Endothelial cell of umbilical vein (primary cell): ENCODE results near the gene HLA-B. TPM values are rescaled to one million over a fixed set of nuclear protein-coding genes. Genes with fewer than 3 reads are reported as not detected.
A peak's percentile ranks its signal among the peaks of the same experiment; 100 is the strongest.
"Not testable (repeated sequence)": the region's sequence is repeated elsewhere in the genome, so short reads cannot be mapped to it uniquely, and the experiment has no call there.

ENCODE experiments used
- BruUV-seq: library from RNA; stranded (reverse); fragments of 400-500 nt; replicated peaks from 2 replicates; lab custom pipeline; 2021; lab: Mats Ljungman, UMichigan
- CTCF ChIA-PET: fragments of 300-600, 350-600 bp; sonication (Branson Sonifier 250); formaldehyde crosslinking; loops from one replicate; lab custom pipeline; 2021; ENCODE audit warnings: antibody characterized with exemption, inconsistent platforms; lab: Charles Lee
- POLR2A ChIA-PET: fragments of 300-600, 350-600 bp; sonication (Branson Sonifier 250); formaldehyde crosslinking; loops from one replicate; lab custom pipeline; 2021; ENCODE audit warnings: antibody characterized with exemption, inconsistent platforms; lab: Charles Lee
- DNase-seq: peaks from one replicate; pipeline ENCODE4 v3.0.0-alpha.2; 2011; ENCODE audit warnings: low read depth, low spot score
- FAIRE-seq: peaks from 2 replicates; lab custom pipeline; 2011; peaks lifted over from hg19 to GRCh38; lab: Jason Lieb, UNC
- H2AFZ ChIP-seq: 2 replicates; pipeline ENCODE4 v1.6.0; 2012; ENCODE audit warnings: low read depth, low read length, control low read depth, inconsistent platforms
- H3K27ac ChIP-seq: 2 replicates; pipeline ENCODE4 v1.5.1; 2011; ENCODE audit warnings: low read depth, mild to moderate bottlenecking, control low read depth, low read length, moderate library complexity; ENCODE audit not compliant: insufficient read depth
- H3K27me3 ChIP-seq, 2 experiments: 2 replicates each; pipeline versions ENCODE4 v1.6.0 to v1.6.1; 2011; ENCODE audit warnings: low read length in 2 of 2, mixed read lengths in 1 of 2; ENCODE audit not compliant: control insufficient read depth in 2 of 2, insufficient read depth in 2 of 2
- H3K36me3 ChIP-seq, 2 experiments: 2 replicates in 1 of 2; 3 replicates in 1 of 2; pipeline ENCODE4 v1.5.1; 2011; ENCODE audit warnings: low read length in 2 of 2, mild to moderate bottlenecking in 1 of 2, moderate library complexity in 1 of 2; ENCODE audit not compliant: control insufficient read depth in 2 of 2, insufficient read depth in 2 of 2; ENCODE audit errors: extremely low read depth in 1 of 2
- H3K4me1 ChIP-seq: 3 replicates; pipeline ENCODE4 v1.5.1; 2011; ENCODE audit warnings: mild to moderate bottlenecking, low read length; ENCODE audit not compliant: control insufficient read depth, insufficient read depth; ENCODE audit errors: extremely low read depth
- H3K4me2 ChIP-seq: 2 replicates; pipeline ENCODE4 v1.6.1; 2011; ENCODE audit warnings: low read length, control low read depth, mixed read lengths; ENCODE audit not compliant: insufficient read depth
- H3K4me3 ChIP-seq, 3 experiments: fragments of 200-600 bp in 1 of 3; sonication (generic), shearing (Covaris generic) in 1 of 3; replicated peaks in 1 of 3; 2 replicates each; pipeline ENCODE4 v1.5.1; 2011 to 2016; ENCODE audit warnings: control low read depth in 3 of 3, low read length in 3 of 3, mild to moderate bottlenecking in 2 of 3, inconsistent platforms in 1 of 3, low read depth in 1 of 3, moderate library complexity in 1 of 3; ENCODE audit not compliant: insufficient read depth in 1 of 3
- H3K79me2 ChIP-seq: 2 replicates; pipeline ENCODE4 v1.6.0; 2012; ENCODE audit warnings: low read length, inconsistent platforms; ENCODE audit not compliant: control insufficient read depth, insufficient read depth
- H3K9ac ChIP-seq: replicated peaks from 2 replicates; pipeline ENCODE3; 2011; ENCODE audit warnings: low read length, control low read depth; ENCODE audit not compliant: insufficient read depth; ENCODE audit errors: extremely low read depth
- H3K9me1 ChIP-seq: replicated peaks from 3 replicates; pipeline ENCODE4 v1.6.0; 2011; ENCODE audit warnings: mild to moderate bottlenecking, low read length; ENCODE audit not compliant: control insufficient read depth, insufficient read depth; ENCODE audit errors: extremely low read depth
- H3K9me3 ChIP-seq: replicated peaks from 2 replicates; pipeline ENCODE4 v1.5.1; 2012; ENCODE audit warnings: low read length, inconsistent platforms; ENCODE audit not compliant: control insufficient read depth, insufficient read depth
- H4K20me1 ChIP-seq: replicated peaks from 2 replicates; pipeline ENCODE3; 2011; ENCODE audit warnings: mild to moderate bottlenecking, low read length; ENCODE audit not compliant: control insufficient read depth, insufficient read depth; ENCODE audit errors: extremely low read depth
- EZH2 ChIP-seq: IDR thresholded peaks from 2 replicates; pipeline ENCODE4 v1.6.1; 2012; ENCODE audit warnings: borderline replicate concordance, low read depth, mild to moderate bottlenecking, moderate library complexity, low read length, inconsistent platforms; ENCODE audit not compliant: severe bottlenecking
- FOS ChIP-seq: IDR thresholded peaks from 2 replicates; pipeline ENCODE4 v1.6.1; 2011; ENCODE audit warnings: mild to moderate bottlenecking, low read length, moderate library complexity, borderline replicate concordance; ENCODE audit not compliant: insufficient read depth
- GATA2 ChIP-seq: IDR thresholded peaks from 2 replicates; pipeline ENCODE4 v1.7.0; 2011; ENCODE audit warnings: low read depth, mild to moderate bottlenecking, moderate library complexity, mixed read lengths, low read length; ENCODE audit not compliant: insufficient read length, insufficient read depth
- JUN ChIP-seq: IDR thresholded peaks from 2 replicates; pipeline ENCODE4 v1.6.1; 2011; ENCODE audit warnings: borderline replicate concordance, low read depth; ENCODE audit not compliant: insufficient read length, insufficient read depth
- MYC ChIP-seq: IDR thresholded peaks from one replicate; pipeline ENCODE4 v1.6.1; 2011; ENCODE audit warnings: mild to moderate bottlenecking, low read depth, low read length
- POLR2A ChIP-seq: IDR thresholded peaks from 2 replicates; pipeline ENCODE4 v1.6.1; 2012; ENCODE audit warnings: low read depth, mild to moderate bottlenecking, control low read depth, low read length
- POLR2AphosphoS5 ChIP-seq: IDR thresholded peaks from 2 replicates; pipeline ENCODE4 v1.6.1; 2012; ENCODE audit warnings: low read depth, mild to moderate bottlenecking, control low read depth, low read length, moderate library complexity; ENCODE audit not compliant: insufficient read depth
- dilution Hi-C: fragments of 300-500 bp; cut with MboI; formaldehyde crosslinking; loops from one replicate; pipeline ENCODE4 v1.15.0; 2019; ENCODE audit warnings: low sequenced_read_pairs; ENCODE audit not compliant: extremely low pct_ligation_motif_present
- intact Hi-C: fragments of 100-400 bp; cut with micrococcal nuclease; formaldehyde crosslinking; loops from one replicate; pipeline ENCODE4 v1.10.0; 2022
- polyA plus RNA-seq, 4 experiments: library from polyadenylated mRNA; depleted of rRNA in 3 of 4; stranded (reverse) in 3 of 4; unstranded in 1 of 4; fragments of >200 nt; gene quantifications; 2 replicates each; pipeline versions ENCODE4 v1.2.1 to v1.2.3, GENCODE V29; 2011 to 2012; ENCODE audit warnings: missing spikeins in 1 of 4
- total RNA-seq: library from RNA; stranded (reverse); gene quantifications from 2 replicates; pipeline ENCODE4 v1.2.3, GENCODE V29; 2021
- TF ChIP-seq, protein P1 (sequence below), 2 donors: IDR thresholded peaks; 1 replicate in 1 of 2; 2 replicates in 1 of 2; pipeline ENCODE4 v1.5.1; 2011; ENCODE audit warnings: low read length in 2 of 2, mild to moderate bottlenecking in 2 of 2, moderate library complexity in 2 of 2, control low read depth in 1 of 2, inconsistent platforms in 1 of 2, low read depth in 1 of 2; ENCODE audit not compliant: insufficient read depth in 1 of 2; ENCODE audit errors: extremely low read depth in 1 of 2

HLA-B gene
- total and polyA plus RNA-seq, 2 donors (not counting 3 experiments of a cell fraction or from before 2014, with no cell fraction given) = 119 to 126 TPM

DNA sequence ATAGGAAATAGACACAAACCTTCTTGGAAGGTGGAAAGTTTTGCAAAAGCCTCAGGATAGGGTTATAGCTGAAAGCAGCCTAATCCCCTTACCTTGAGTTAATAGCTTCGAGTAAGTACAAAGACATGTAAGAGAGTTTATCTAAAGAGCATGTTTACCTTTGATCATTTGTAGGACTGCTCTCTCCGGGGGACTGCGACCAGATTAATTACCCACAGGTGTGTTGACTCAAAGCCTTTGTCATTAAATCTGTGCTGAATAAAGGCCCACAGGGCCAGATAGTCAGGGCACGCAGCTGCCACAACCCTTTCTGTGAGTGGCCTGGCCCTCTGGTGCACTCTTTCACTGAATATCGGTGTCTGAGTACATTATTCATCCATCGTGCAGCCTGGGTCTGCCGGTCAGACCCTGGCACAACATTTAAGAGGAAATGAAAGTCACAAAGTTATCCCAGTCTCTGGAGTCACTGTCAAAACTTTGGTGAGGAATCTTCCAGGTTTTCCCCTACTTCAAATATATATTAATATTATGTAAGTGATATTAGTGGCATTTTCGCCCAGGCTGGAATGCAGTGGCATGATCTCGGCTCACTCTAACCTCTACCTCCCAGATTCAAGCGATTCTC, 41.0 kb upstream of the HLA-B start:
- FAIRE-seq = no peak
- H3K4me2 ChIP-seq = no peak overlapping the region
- no peak overlapping the region for H3K9ac ChIP-seq
- CTCF ChIA-PET = interaction anchor here (0.7 to 5.7 kb wide), 6 partner anchors 18 to 153 kb away, joined by 3 to 84 read pairs (median 4); no protein-coding TSS in a partner anchor
- H3K27me3 ChIP-seq = no peaks in the 10 kb centered on the region
- no peak for DNase-seq
- H3K4me1 ChIP-seq = peaks cover 31% of the 10 kb centered on the region
- TF ChIP-seq FOS = no peak
- no peak for TF ChIP-seq EZH2
- no peak for TF ChIP-seq POLR2A
- no peak for TF ChIP-seq GATA2
- no peak for TF ChIP-seq JUN
- no peak for TF ChIP-seq POLR2AphosphoS5
- no peak for TF ChIP-seq MYC
- TF ChIP-seq, protein P1, sequence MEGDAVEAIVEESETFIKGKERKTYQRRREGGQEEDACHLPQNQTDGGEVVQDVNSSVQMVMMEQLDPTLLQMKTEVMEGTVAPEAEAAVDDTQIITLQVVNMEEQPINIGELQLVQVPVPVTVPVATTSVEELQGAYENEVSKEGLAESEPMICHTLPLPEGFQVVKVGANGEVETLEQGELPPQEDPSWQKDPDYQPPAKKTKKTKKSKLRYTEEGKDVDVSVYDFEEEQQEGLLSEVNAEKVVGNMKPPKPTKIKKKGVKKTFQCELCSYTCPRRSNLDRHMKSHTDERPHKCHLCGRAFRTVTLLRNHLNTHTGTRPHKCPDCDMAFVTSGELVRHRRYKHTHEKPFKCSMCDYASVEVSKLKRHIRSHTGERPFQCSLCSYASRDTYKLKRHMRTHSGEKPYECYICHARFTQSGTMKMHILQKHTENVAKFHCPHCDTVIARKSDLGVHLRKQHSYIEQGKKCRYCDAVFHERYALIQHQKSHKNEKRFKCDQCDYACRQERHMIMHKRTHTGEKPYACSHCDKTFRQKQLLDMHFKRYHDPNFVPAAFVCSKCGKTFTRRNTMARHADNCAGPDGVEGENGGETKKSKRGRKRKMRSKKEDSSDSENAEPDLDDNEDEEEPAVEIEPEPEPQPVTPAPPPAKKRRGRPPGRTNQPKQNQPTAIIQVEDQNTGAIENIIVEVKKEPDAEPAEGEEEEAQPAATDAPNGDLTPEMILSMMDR (IDR thresholded peaks at IDR 0.05; ENCODE audit: extremely low read depth in 1 of 2, insufficient read depth in 1 of 2, low read depth in 1 of 2, low read length in 2 of 2) = no peak
- no TSS peak for BruUV-seq
- no peaks in the 10 kb centered on the region for H3K9me3 ChIP-seq
- no peaks in the 10 kb centered on the region for H3K9me1 ChIP-seq
- intact Hi-C loops (no loop called here), dilution Hi-C loops (no loop called here)
- H3K36me3 ChIP-seq = no peaks in the 10 kb centered on the region
- H2AFZ ChIP-seq = no peak overlapping the region
- no peak overlapping the region for H3K4me3 ChIP-seq
- peaks cover 22% of the 10 kb centered on the region for H3K79me2 ChIP-seq
- no peak overlapping the region for H3K27ac ChIP-seq
- H4K20me1 ChIP-seq = no peaks in the 10 kb centered on the region
- POLR2A ChIA-PET = no interaction called here

DNA sequence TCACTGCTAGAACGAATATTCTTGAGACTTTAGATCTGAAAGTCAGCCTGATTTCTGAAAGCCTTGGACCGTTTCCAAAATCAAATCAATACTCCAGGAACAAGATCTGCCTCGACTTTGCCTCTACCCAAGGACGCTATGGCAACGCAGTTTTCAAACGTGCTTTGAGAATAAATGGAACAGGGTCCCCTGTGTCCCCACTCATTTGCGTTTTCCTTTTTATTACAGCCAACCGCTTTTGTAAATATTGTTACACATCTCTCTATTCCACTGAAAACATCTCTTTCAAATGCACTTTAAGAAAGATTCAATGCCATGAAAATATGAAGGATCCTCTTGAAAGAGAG, 40.1 kb upstream of the HLA-B start:
- FAIRE-seq, BruUV-seq, POLR2A ChIA-PET, dilution Hi-C loops, H3K27ac ChIP-seq, H3K36me3 ChIP-seq, DNase-seq, H3K4me3 ChIP-seq, H3K9me1 ChIP-seq, H2AFZ ChIP-seq, H3K9ac ChIP-seq, intact Hi-C loops, H4K20me1 ChIP-seq, H3K9me3 ChIP-seq, H3K27me3 ChIP-seq: not testable (repeated sequence)
- peak overlapping the region; percentile 84 for H3K4me2 ChIP-seq
- CTCF ChIA-PET = interaction anchor here (1.2 to 5.7 kb wide), 4 partner anchors 35 to 48 kb away, joined by 3 to 84 read pairs (median 4); no protein-coding TSS in a partner anchor
- H3K4me1 ChIP-seq = peaks cover 24% of the 10 kb centered on the region
- H3K79me2 ChIP-seq = peaks cover 15% of the 10 kb centered on the region
